DLD1 (cell line): ENCODE data around the gene USP13.
"Not testable (repeated sequence)": the region's sequence is repeated elsewhere in the genome, so short reads cannot be mapped to it uniquely, and the experiment has no call there.

Source experiments
- in situ Hi-C: cut with HindIII; loops from 2 replicates; pipeline ENCODE4 v1.10.0; 2017; ENCODE audit warnings: low sequenced_read_pairs

Gene USP13

GRCh38 chr3:179658606-179659005 lies 5.8 kb downstream of the USP13 start:
- in situ Hi-C loops, result no loop called here

DNA sequence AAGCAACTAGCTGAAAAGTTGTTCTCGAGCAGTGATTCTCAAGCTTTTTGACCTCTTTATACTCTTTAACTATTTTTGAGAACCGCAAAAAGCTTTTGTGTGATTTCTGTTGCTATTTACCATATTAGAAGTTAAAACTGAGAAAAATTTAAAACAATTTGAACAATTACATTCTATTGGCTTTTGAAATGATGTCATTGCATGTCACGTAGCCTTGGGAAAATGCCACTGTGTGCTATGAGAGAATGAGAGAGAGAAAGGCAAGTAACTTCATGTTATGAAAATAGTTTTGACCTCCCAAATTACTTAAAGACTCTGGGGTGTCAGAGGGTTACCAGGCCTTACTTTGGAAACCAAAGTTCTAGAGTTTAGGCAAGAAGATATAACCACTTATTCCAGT lies 8.0 kb downstream of the USP13 start:
- in situ Hi-C loops, result no loop called here

DNA sequence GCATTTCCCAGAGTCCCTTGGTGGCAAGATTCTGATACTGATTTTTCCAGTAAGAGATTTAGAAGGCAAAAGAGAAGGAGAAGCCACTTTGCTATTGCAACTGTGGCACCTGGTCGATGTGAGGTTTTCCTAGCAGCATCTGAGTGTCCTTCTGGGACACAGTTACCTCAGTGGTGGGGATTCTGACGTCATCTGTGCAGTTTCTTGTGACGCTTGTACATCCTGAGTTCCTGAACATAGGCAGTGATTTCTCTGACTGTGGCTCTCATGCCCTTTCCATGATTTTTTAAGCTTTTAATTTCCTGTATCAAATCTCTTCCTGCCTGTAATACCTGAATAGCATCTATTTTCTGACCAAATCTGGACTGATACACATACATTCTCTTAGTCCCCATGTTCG lies 8.9 kb downstream of the USP13 start:
- in situ Hi-C loops, result no loop called here

GRCh38 chr3:179663093-179663492 lies 10.3 kb downstream of the USP13 start:
- in situ Hi-C loops, result no loop called here

DNA sequence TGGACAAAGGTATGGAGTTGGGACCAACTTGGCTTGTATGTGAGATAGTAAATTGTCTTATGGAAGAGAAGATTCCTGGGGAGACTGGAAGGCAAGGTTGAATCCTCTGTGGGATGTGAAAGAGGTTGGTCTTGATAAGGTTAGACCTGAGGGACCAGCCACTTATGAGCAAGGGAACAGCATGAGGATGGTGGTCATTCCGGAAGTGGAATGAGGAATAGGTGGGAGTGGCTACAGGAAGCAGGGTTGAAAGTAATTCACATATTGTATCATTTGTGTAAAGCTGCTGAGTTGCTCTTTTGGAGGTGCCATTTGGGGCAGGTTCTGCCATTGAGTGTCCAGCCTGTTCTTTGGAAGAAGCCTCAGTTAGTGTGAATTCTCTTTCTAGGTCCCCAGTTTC lies 13.2 kb downstream of the USP13 start:
- in situ Hi-C loops, result no loop called here

DNA sequence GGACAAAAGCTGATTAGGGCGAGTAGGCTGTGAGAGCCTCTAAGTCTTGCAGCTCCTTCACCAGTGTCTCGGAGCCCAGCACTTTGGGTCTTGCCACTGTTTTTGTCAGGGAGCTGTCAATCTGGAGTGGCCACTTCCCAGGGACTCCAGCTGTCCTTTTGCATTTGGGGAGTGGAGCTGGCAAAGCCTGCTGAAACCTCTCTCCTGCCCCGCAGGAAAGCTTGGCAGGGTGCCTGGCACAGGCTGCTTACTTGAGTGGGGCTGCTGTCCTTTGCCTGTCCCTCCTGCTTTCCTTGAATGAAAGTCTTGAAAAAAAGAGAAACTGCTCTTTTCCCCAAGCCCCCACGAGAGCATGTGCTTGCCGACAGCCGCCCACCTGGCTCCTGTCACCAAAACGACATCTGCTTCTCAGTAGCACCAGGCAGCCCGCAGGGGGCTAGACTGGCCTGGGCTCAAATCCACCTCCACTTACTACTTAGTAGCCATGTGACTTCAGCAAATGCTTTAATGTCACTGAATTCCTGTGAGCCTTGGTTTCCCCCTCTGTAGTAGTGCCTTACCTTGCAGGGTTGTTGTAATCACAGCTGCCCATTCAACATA lies 13.7 kb downstream of the USP13 start:
- in situ Hi-C loops, result no loop called here

GRCh38 chr3:179668429-179668828 lies 15.6 kb downstream of the USP13 start:
- in situ Hi-C loops, result no loop called here

GRCh38 chr3:179670311-179670710 lies 17.5 kb downstream of the USP13 start:
- in situ Hi-C loops, result no loop called here

- in situ Hi-C loops, result no loop called here
These were observed 18.5 kb downstream of the USP13 start for GRCh38 chr3:179671309-179671708.

- in situ Hi-C loops, result no loop called here
These were observed 19.0 kb downstream of the USP13 start for GRCh38 chr3:179671747-179672242.

DNA sequence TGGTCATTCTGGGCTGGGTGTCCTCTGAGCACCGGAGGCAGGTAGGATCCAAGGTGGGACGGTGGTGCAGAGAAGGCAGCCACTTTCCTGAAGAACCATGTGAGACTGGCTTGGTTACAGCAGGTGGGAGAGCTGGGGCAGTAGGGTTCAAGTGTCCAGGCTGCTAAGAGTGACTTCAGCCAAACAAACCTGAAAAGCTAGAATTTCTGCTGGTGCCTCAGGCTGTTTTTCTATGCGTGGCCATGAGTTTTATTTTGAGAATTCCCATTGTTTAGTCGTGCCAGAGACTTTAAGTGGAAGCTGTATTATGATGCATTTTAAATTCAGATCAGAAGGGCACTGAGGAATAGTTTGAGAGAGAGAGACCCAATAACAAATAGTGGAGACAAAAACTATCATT lies 20.1 kb downstream of the USP13 start:
- in situ Hi-C loops, result no loop called here

DNA sequence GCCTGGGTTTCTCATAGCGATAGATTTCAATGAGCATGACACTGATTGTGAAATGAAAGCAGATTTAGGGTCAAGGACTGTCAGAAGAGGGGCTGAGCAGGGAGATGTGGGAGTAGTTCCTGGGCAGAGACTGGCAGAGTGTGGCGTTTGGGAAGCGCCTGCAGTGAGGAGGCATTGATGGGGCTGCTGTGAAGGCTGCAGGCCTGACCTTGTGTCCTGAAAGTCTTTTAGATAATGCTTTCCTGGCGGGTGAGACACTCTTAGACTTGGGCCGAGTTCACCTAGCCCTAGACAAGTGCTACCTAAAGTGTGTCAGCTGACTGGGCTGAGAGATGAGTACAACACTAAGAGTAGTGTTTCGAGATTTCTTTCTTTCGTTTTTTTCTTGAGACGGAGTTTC lies 20.7 kb downstream of the USP13 start:
- in situ Hi-C loops, result no loop called here

- in situ Hi-C loops, result no loop called here
These were observed 23.2 kb downstream of the USP13 start for GRCh38 chr3:179676081-179676480.

DNA sequence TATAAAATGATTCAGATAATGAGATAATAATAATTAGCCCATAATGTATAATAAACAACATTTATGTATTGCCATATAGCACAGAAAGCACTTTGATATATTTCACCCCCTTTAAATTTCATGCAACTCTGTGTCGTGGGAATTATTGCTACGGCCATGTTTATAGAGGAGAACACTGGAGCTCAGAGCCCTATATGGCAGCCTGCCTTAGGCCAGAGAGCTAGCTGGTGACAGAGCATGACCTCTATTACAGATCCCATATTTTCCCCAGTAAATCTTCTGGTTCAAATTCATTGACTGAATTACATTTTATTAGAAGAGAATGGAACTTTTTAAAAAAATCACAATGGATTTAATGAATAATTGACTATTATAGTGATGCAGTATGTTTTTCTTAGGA lies 25.0 kb downstream of the USP13 start:
- in situ Hi-C loops, result no loop called here

DNA sequence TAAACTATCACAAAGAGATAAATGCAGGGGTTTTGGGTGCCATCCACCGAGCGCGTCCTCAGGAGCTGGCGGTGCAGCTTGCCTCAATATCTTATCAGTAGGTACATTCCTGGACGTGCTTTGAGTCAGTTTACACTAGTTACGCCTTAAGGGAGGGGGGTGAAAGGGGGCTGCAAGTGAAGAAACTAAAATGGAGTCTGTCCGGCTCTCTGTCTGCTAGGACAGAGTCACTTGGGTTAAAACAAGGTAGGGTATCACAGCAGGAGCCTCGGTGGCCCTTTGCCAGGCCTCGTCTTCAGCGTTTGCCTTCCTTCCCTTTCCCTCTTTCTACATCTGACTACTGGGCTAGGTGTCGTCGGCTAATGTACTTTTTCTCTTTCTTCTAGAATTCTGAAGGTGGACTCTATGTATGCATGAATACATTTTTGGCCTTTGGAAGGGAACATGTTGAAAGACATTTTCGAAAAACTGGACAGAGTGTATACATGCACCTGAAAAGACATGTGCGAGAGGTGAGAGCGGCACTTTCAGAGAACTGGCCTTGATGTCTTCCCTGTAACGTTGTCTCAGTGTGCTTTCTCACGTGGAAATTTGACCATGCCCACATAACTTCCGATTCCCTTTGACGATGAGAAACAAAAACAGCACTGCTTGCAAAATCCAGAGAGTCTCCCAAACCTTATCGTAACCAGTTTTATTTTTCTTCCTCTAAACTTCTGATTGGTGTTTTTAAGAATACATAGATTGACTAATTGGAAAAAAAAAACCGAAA lies 28.8 kb downstream of the USP13 start:
- in situ Hi-C loops, result no loop called here

DNA sequence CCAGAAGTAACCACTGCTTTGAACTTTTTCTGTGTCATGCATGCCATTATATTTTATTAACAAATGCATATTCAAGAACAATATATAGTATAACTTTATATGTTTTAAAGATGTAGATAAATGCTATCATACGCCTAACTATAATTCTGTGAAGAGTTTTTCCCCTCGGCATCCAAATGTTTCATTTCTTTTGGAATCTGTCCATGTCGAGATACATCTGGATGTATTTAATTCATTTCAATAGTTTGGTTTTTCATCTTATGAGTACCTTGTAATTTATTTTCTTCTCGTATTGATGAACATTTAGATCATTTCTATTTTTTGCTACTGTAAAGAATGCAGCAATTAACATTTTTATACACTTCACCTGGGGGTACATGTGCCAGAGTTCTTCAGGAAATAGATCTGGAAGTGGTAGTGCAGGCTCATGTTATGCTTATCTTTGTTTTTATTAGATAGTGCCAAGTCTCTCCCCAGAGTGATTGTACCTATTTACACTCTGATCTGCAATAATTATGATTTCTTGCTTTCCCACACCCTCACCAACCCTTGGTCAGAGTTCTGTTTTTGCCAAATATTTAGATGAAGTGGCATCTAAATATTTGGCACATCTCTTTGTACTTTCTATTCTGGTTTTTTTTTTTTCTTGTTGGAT lies 29.7 kb downstream of the USP13 start:
- in situ Hi-C loops, result no loop called here

DNA sequence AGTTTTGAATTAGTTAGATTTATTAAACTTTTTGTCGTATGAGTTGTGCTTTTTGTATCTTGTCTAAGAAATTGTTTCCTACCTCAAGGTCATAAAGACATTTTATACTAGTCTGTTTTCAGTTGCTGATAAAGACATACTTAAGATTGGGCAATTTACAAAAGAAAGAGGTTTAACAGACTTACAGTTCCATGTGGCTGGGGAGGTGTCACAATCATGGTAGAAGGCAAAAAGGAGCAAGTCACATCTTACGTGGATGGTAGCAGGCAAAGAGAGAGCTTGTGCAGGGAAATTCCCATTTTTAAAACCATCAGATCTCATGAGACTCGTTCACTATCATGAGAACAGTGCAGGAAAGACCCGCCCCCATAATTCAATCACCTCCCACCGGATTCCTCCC lies 30.4 kb downstream of the USP13 start:
- in situ Hi-C loops, result not testable (repeated sequence)

DNA sequence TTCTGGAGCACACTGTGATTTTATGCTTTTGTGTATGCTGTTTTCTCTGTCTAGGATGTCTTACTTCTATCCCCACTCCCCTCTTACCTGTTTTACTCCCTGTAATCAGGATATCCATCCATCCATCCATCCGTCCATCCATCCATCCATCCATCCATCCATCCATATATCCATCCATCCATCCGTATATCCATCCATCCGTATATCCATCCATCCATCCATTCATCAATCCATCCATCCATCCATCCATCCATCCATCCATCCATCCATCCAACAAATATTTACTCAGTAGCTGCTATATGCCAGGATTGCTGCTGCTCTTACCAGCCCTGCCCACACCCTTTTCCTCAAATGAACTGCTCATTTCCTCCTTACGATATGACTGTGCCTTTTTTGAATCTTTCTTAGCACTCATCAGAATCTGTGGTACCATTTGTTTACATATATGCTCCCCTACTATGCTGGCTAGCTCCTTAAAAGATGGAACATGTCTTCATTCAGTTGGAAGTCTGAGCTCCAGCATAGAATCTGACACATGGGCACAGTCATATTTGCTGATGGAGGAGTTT lies 35.2 kb downstream of the USP13 start:
- in situ Hi-C loops, result no loop called here

DNA sequence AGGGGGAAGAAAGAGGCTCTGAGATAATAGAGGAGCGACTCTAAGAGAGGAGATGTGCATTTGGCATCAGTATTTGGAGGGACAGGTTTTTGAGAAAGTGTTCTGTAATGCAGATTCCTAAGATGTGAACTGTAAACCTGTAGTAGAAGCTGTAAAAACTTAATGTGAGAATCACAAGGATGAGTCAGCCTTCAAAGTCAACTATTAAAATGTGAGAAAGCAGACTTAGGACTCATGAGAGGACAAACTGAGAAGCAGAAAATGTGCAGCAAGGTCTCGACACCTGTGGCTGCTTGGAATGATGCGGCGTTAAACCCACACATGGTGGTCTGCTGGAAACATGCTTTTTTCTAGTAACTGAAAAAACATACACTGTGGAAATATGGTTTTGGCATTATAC lies 36.0 kb downstream of the USP13 start:
- in situ Hi-C loops, result no loop called here

DNA sequence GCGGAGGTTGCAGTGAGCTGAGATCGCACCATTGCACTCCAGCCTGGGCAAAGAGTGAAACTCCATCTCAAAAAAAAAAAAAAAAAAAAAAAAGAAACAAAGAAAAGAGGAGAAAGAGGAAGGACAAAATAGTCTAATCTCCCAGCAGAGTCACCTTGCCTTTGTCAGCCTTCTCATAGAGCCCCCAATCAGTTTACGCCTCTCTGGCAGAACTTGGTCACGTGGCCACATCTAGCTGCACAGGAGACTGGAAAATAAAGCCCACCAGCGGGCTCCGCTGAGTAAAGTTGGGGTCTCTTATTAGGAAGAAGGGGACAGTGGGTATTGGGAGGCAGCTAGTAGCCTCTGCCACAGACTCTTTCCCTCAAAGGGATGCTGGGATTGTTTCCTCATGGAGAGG lies 41.9 kb downstream of the USP13 start:
- in situ Hi-C loops, result no loop called here

DNA sequence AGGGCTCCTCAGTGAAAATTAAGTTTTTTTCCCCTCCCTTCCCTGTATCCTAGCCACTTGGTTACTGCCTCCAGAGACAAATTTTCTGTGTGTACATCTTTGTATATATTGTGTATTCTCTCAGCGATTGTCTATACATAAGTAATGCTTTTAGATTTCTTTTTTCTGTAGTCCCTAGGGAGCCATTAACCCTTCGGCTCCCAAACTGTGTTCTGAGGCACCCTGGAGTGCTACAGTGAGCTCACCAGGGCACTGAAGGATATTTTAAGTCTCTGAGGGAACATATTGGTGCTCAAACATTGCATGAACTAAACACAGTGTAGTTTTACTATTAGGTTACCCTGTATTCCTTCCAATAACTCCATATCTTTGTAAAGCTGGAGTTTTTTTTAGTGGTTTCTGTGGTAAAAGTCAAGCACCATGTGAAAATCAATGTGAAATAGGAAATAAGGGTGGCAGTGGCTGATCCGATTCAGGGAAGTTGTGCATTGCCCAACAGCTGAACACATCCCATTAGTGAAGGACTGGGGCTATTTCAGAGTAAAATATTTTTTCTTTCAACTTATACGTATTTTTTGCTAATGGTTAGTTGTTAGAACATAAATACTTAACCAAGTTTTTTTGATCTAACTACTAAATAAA lies 43.0 kb downstream of the USP13 start:
- in situ Hi-C loops, result no loop called here
